HG03097 (cell line): ENCODE measurements around the gene SRPRA.
A peak's percentile ranks its signal among the peaks of the same experiment; 100 is the strongest.
"Not testable (repeated sequence)": the region's sequence is repeated elsewhere in the genome, so short reads cannot be mapped to it uniquely, and the experiment has no call there.

ENCODE experiments used
- ATAC-seq: cut with Tn5 transposase; IDR thresholded peaks from one replicate; pipeline ENCODE4 v1.9.1; 2021; ENCODE audit not compliant: unreplicated experiment, low FRiP score

The SRPRA gene, protein sequence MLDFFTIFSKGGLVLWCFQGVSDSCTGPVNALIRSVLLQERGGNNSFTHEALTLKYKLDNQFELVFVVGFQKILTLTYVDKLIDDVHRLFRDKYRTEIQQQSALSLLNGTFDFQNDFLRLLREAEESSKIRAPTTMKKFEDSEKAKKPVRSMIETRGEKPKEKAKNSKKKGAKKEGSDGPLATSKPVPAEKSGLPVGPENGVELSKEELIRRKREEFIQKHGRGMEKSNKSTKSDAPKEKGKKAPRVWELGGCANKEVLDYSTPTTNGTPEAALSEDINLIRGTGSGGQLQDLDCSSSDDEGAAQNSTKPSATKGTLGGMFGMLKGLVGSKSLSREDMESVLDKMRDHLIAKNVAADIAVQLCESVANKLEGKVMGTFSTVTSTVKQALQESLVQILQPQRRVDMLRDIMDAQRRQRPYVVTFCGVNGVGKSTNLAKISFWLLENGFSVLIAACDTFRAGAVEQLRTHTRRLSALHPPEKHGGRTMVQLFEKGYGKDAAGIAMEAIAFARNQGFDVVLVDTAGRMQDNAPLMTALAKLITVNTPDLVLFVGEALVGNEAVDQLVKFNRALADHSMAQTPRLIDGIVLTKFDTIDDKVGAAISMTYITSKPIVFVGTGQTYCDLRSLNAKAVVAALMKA

DNA sequence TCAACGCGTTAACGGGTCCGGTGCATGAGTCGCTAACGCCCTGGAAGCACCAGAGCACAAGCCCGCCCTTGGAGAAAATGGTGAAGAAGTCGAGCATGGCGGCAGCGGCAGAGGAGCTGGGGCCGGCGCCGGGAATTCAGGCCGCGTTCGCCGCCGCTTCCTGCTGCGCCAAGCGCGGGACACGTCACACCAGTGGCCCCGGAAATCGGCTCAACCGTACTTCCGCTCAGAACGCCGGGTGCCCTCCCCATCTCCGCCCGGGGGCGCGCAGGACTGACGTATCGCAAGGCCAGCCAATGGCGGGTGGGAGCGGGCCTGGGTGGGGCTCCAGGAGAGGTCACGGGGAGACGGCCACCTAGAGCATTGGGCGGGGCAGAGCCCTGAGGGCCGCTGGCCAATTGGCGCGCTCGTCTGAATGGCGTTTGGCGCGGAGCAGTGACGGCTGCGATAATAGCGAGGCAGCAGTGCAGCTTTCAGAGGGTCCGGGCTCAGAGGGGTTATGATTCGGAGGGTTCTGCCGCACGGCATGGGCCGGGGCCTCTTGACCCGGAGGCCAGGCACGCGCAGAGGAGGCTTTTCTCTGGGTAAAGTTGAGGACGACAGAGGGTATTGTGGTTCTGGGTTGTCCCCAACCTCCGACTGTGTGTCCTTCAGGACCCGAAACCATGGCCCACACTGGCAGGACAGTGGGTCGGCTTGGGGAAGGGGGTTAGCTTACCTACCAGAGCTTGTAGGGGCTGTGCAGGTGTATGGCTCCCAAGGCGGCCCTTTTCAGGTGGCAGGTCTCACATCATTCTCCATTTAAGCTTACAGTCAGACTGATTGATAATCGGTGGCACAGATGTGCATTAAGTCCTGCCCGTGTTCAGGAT lies at the start of gene SRPRA, which contains the start of gene FOXRED1:
TSS of gene SRPRA (minus strand) at position 188 of the 872 bp plus-strand sequence. CDS start at position 97, 91 bp downstream.
TSS of gene FOXRED1 (plus strand) at position 447 of the 872 bp plus-strand sequence. CDS start at position 500, 53 bp downstream.
- ATAC-seq: peak; percentile 96

GRCh38 chr11:126317756-126318573 lies 49.3 kb upstream of the SRPRA start:
- peak; percentile 28 for ATAC-seq

GRCh38 chr11:126317432-126317755 lies 48.7 kb upstream of the SRPRA start:
- ATAC-seq: no peak

DNA sequence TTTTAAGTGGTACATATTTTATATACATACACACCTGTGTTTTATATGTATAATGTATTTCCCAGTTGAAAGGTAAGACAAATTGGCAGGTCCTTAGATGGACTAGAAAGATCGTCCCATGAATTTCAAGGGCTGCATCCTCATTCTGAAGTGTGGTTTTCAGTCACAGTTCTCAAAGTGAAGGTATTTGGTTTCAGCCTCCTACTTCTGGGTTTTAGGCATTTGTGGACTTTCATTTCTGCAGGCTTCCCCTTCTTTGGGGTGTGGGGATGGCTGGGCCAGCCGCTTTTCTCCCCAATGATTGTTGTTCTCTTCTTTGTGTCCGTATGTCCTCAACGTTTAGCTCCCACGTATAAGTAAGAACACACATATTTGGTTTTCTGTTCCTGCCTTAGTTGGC lies 45.1 kb upstream of the SRPRA start:
- ATAC-seq: no peak

- ATAC-seq: no peak
Measured at GRCh38 chr11:126312961-126313360, 44.3 kb upstream of the SRPRA start.

DNA sequence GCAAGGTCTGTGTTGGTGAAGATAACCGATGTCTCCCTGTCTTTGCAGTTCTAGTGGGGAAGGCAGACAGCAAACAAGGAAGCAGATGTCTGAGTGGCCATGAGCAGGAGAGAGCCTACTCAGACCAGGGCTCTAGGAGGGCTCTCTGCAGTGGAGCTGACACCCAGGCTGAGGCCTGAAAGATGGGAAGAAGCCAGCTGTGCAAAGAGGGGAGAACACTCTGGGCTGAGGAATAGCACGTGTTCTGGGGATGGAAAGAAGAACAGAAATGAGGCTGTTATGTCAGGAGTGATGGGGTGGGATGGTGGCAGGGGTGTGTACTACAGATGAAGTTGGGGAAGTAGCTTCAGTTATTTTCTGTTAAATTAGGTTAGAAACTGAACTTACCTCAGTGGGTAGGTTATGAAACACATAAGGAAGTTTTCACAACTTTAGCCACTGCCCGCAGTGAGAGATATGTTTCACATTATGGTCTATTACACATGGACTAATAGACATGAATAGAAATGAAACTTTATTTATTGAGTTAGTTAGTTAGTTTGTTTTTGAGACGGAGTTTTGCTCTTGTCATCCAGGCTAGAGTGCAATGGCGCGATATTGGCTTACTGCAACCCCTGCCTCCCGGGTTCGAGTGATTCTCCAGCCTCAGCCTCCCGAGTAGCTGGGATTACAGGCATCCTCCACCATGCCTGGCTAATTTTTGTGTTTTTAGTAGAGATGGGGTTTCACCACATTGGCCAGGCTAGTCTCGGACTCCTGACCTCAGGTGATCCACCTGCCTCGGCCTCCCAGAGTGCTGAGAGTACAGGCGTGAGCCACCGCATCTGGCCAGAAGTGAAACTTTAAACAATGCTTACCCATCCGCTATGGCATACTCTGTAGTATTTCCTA lies 43.0 kb upstream of the SRPRA start:
- ATAC-seq: peak; percentile 77

- ATAC-seq: no peak
Measured at GRCh38 chr11:126310992-126311310, 42.3 kb upstream of the SRPRA start.

GRCh38 chr11:126310200-126310991 lies 41.7 kb upstream of the SRPRA start:
- ATAC-seq: peak; percentile 34

GRCh38 chr11:126308771-126309170 lies 40.1 kb upstream of the SRPRA start:
- not testable (repeated sequence) for ATAC-seq

DNA sequence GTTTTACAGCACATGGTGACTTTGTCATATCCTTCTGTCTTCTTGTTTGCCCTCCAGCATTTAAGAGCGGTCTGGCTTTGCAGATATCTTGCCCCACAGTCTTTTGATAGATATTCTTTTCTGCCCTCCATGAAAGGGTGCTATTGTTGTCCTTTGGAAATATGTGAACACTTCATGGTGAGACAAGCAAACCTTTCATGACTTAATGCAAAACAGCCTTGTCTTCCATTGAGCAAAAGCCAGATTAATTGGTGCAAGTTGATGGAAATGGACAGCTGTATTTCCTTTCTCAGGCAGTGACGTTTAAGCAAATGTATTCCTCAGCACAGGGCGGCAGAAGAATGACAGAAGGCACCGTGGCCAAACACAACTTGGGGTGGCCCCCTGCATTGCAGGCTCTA lies 39.6 kb upstream of the SRPRA start:
- no peak for ATAC-seq

DNA sequence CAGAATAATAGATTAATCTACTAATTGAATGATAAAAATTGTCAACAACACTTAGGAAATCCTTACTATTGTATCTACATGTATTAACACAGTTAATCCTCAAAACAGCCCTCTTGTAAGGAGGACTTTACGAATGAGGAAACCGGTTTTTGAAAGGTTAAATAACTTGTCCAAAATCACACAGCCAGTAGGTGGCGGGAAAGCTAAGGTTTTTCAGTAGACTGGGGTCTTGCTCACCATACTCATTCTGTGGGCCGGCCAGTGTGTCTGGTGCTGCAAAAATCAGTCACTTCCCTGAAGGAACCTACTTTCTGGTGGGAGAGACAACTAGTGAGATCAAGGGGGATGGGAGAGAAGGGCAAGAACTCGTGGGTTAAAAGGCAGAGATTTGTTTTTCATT lies 39.0 kb upstream of the SRPRA start:
- ATAC-seq: no peak

GRCh38 chr11:126305699-126306098 lies 37.0 kb upstream of the SRPRA start:
- ATAC-seq: no peak

DNA sequence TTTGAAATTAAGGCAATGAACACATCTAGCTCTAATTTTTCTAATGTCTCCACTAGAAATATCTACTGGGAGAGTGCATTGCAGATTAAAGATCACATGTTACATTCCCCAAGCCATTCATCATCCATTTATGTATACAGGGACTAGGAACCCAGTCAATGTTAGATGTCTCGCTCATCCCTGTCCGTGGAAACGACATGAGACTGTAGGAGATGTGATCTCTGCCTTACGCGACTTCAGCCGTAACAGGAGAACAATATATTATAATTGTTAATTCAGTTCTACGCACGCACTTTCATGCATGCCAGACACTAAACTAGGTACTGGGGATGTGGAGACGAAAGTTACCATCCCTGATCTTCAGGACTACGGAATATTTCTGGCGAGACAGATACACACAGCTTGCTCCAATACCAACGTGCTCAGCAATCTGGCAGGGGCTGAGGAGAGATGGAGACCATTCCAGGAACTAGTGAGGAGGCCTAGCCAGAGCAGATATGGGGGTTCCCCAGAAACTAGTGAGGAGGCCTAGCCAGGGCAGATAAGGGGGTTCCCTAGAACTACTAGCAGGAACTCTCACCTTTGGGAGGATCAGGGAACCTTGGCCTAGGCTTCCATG lies 35.9 kb upstream of the SRPRA start:
- ATAC-seq: no peak

DNA sequence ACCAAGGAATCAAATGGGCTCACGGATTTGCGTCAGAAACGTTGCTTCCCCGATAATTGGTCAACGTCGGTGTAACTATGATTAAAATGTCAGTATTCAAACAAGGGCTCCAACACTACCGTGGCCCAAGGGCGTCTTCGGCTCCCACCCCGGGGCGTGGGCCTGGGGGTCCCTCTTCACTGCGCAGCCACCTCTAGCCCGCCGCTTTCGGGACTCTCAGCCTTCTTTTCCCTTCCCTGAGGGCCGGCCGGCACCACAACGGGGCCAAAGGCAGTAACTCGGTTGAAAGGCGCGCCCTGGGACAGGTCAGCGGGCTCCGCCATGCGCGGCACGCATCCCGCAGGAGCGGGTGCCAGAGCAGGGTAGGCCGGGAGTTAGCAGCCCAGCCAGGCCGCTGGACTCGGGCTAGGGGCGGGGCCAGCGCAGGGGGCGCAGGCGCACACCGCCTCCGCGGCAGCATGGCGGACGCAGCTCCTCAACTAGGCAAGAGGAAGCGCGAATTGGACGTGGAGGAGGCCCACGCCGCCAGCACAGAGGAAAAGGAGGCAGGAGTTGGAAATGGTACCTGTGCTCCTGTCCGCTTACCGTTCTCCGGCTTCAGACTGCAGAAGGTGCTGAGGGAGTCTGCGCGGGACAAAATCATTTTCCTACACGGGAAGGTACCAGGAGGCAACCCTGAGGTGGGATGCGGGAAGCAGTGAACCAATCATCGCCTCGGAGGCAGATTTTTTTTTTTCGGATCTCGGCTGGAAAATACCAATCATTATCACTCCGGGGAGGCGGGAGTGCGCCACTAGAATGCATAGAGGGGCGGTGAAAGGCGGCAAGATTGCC lies 35.1 kb upstream of the SRPRA start, which contains the start of gene DCPS:
TSS of gene DCPS (plus strand) at position 438 of the 834 bp plus-strand sequence. CDS start at position 459, 21 bp downstream.
- peak; percentile 84 for ATAC-seq

- no peak for ATAC-seq
Measured at GRCh38 chr11:126297004-126297403, 28.3 kb upstream of the SRPRA start.

GRCh38 chr11:126293726-126294125 lies 25.0 kb upstream of the SRPRA start:
- no peak for ATAC-seq

DNA sequence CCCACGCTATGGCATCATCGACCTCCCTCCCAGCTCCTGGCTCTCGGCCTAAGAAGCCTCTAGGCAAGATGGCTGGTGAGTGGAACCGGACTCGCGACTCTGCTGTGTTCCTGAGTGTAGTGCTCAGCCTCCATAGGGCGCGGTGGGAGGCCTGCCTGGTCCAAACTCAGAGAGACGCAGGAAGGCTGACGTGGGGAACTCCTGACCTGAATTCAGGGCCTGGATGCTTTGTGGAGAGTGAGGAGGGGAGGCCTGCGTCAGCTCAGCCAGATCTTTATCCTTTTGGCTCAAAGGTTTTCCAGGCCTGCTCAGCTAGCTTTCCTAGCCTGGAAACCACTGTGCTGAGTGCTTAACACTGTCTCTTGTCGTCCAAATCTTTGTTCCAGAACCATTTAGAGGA lies 22.2 kb upstream of the SRPRA start:
- ATAC-seq: no peak
